CD4-positive, alpha-beta T cell (primary cell): Measurements from ENCODE around the gene ZNF117. TPM values are rescaled to one million over a fixed set of nuclear protein-coding genes. Genes with fewer than 3 reads are reported as not detected.
"Not testable (repeated sequence)": the region's sequence is repeated elsewhere in the genome, so short reads cannot be mapped to it uniquely, and the experiment has no call there.

Experiments
- ATAC-seq: fragments of 200-7000 bp; cut with Tn5 transposase; one replicate; pipeline ENCODE4 v1.10.0; 2022; ENCODE audit warnings: mild to moderate bottlenecking; ENCODE audit not compliant: poor library complexity
- CTCF ChIA-PET: fragments of 350-600 bp; sonication (Branson Sonifier 250); formaldehyde crosslinking; loops from one replicate; lab custom pipeline; 2021; ENCODE audit warnings: antibody characterized with exemption, inconsistent platforms; lab: Charles Lee
- POLR2A ChIA-PET: fragments of 350-600 bp; sonication (Branson Sonifier 250); formaldehyde crosslinking; loops from one replicate; lab custom pipeline; 2021; ENCODE audit warnings: antibody characterized with exemption, inconsistent platforms; lab: Charles Lee
- DNase-seq, 14 experiments: peaks; one replicate each; pipeline ENCODE4 v3.0.0-alpha.2; 2013 to 2020; ENCODE audit warnings: mixed read lengths in 2 of 14
- H3K27ac ChIP-seq, 2 donors: one replicate each; pipeline versions ENCODE4 v1.5.1 to v1.7.0; 2013; ENCODE audit warnings: low read length in 2 of 2, low read depth in 1 of 2, mild to moderate bottlenecking in 1 of 2
- H3K27me3 ChIP-seq, 2 experiments: 1 replicate in 1 of 2; 2 replicates in 1 of 2; pipeline versions ENCODE4 v1.6.1 to v1.7.0; 2013; ENCODE audit warnings: low read length in 2 of 2, control low read depth in 1 of 2, mild to moderate bottlenecking in 1 of 2, moderate library complexity in 1 of 2; ENCODE audit not compliant: insufficient read depth in 2 of 2, control insufficient read depth in 1 of 2
- H3K36me3 ChIP-seq: one replicate; pipeline ENCODE4 v1.6.1; 2013; ENCODE audit warnings: low read length, control low read depth; ENCODE audit not compliant: insufficient read depth
- H3K4me1 ChIP-seq: one replicate; pipeline ENCODE4 v1.6.1; 2013; ENCODE audit warnings: low read length, control low read depth; ENCODE audit not compliant: insufficient read depth
- H3K4me3 ChIP-seq: one replicate; pipeline ENCODE4 v1.5.1; 2013; ENCODE audit warnings: mild to moderate bottlenecking, low read length, moderate library complexity
- H3K9me3 ChIP-seq, 2 experiments: 1 replicate in 1 of 2; 2 replicates in 1 of 2; pipeline versions ENCODE4 v1.6.1 to v1.7.0; 2013; ENCODE audit warnings: low read length in 2 of 2, mild to moderate bottlenecking in 2 of 2, control low read depth in 1 of 2, moderate library complexity in 1 of 2; ENCODE audit not compliant: control insufficient read depth in 1 of 2, insufficient read depth in 1 of 2
- H3K27ac Mint-ChIP-seq: one replicate; pipeline ENCODE4 v1.8.0; 2020; ENCODE audit warnings: mixed read lengths
- H3K27me3 Mint-ChIP-seq: one replicate; pipeline ENCODE4 v1.8.0; 2021; ENCODE audit warnings: mixed read lengths
- H3K36me3 Mint-ChIP-seq: one replicate; pipeline ENCODE4 v1.8.0; 2021; ENCODE audit warnings: low read depth, mixed read lengths
- H3K4me1 Mint-ChIP-seq: one replicate; pipeline ENCODE4 v1.8.0; 2021; ENCODE audit warnings: low read depth, mixed read lengths
- H3K4me3 Mint-ChIP-seq: one replicate; pipeline ENCODE4 v1.8.0; 2020; ENCODE audit warnings: mild to moderate bottlenecking, mixed read lengths
- H3K9me3 Mint-ChIP-seq: one replicate; pipeline ENCODE4 v1.8.0; 2020; ENCODE audit warnings: mixed read lengths
- intact Hi-C, 2 experiments: fragments of 100-400 bp; cut with DNase I in 1 of 2; cut with micrococcal nuclease in 1 of 2; formaldehyde crosslinking; loops; one replicate each; pipeline versions ENCODE4 v1.15.1 to v1.9.0; 2023 to 2025; cut with DNase I, micrococcal nuclease
- polyA plus RNA-seq, 2 donors: library from polyadenylated mRNA; unstranded; fragments of 120-200 nt; gene quantifications; one replicate each; pipeline ENCODE4 v1.2.1, GENCODE V29; 2013
- total RNA-seq, 174 experiments: library from RNA in 2 of 174; stranded (reverse) in 2 of 174; gene quantifications; one replicate each; pipeline ENCODE4 v1.2.3 and lab custom pipeline; 2021 to 2026
- TF ChIP-seq, protein P1 (sequence below): fragments of 200-600 bp; IDR thresholded peaks from one replicate; pipeline ENCODE4 v1.8.0; 2022; ENCODE audit warnings: antibody characterized with exemption, mild to moderate bottlenecking

The ZNF117 gene
- total RNA-seq (1 to 10 TPM; 1.9 to 2.2 TPM), total RNA-seq (lab: John Stamatoyannopoulos, UW) (0.89 to 28.8 (median 10.0) reads per million in 172 experiments)
- 6.0 TPM for polyA plus RNA-seq (2013, experiment 1 of 2)
- 6.5 TPM for polyA plus RNA-seq (2013, experiment 2 of 2)

DNA sequence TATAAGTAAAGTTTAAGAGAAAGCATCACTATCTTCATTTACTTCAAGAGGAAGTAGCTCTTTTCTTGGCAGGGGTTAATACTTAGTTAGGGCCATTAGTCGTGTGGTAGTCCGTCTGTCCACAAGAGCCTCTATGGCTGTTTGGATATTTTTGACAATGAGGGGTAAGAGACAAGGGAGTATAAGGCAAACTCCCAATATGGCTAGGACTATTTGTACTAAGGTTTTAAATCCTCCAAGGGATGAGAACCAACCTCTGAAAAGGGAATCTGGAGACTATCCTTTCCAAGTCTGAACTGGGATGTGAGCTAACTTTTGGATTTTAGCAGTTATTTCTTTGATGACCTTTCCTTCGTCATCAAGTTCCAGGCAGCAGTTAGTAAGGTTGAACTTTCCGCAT lies at the start of gene ZNF117:
TSS of gene ZNF117 (minus strand) at position 101 of the 400 bp plus-strand sequence.
- intact Hi-C loops, result no loop called here

DNA sequence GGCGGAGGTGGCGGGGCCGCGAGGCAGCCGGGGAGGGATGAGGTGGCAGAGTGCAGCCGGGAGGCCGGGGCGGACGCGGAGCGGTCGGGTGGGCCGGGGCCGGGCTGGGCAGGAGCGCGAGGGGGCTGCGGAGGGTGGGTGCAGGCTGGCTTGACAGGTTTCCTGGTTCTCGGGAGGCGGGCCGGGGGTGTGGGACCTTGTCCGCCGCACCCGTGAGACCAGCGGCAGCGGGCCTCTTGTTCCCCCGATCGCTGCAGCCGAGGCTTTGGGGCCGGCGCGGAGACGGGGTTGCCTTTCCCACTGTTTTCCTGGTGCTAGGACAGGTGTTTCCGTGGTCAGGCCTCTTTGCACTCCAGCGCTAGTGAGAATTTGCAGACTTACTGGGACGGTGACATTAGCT lies 47.9 kb upstream of the ZNF117 start:
- intact Hi-C loops, result loop anchor here (2.0 to 10.0 kb wide), 7 partner anchors 32 to 1704 kb away; partner anchors contain the start of genes ERV3-1 (in 2 of the 2), RABGEF1 (in 1 of the 2), ZNF138 (in 1 of the 2) and ZNF273 (in 1 of the 2)
- H3K9me3 ChIP-seq, H3K27ac ChIP-seq, H3K27me3 Mint-ChIP-seq, H3K4me1 ChIP-seq, H3K27me3 ChIP-seq, H3K9me3 Mint-ChIP-seq, H3K36me3 ChIP-seq, H3K36me3 Mint-ChIP-seq, ATAC-seq: not testable (repeated sequence)
- ChIA-PET POLR2A (interaction anchor here (1.1 to 5.1 kb wide), 4 partner anchors 33 to 1113 kb away, joined by 4 to 61 read pairs (median 7); partner anchors contain the start of genes ERV3-1 and ZNF92), CTCF (interaction anchor here (2.3 kb wide), 1 partner anchor 32 kb away, joined by 8 read pairs; the partner anchor contains the start of gene ERV3-1)
- H3K4me1 Mint-ChIP-seq, result peaks cover 17% of the 10 kb centered on the region
- peak overlapping the region; percentile 90 for H3K4me3 Mint-ChIP-seq
- peak overlapping the region; percentile 63 for H3K4me3 ChIP-seq
- peak overlapping the region; percentile 77 for H3K27ac Mint-ChIP-seq
- peak in 13 of 14 experiments; percentile 2 to 50 (median 12) for DNase-seq

More for the DNA sequence above, at the start of gene ZNF117:
- POLR2A ChIA-PET, result no interaction called here
- Histone ChIP-seq H3K36me3 (no peaks in the 10 kb centered on the region), H3K9me3 (peaks cover 41 to 80% of the 10 kb centered on the region in 2 experiments), H3K27ac (no peak within 1 kb of the TSS), H3K27me3 (no peaks in the 10 kb centered on the region), H3K4me1 (no peaks in the 10 kb centered on the region), H3K4me3 (no peak within 1 kb of the TSS)
- peaks cover 33% of the 10 kb centered on the region for H3K9me3 Mint-ChIP-seq
- no peak within 1 kb of the TSS for H3K4me3 Mint-ChIP-seq
- no peaks in the 10 kb centered on the region for H3K27me3 Mint-ChIP-seq
- DNase-seq (no peak), ATAC-seq (no peak)
- TF ChIP-seq, protein P1, sequence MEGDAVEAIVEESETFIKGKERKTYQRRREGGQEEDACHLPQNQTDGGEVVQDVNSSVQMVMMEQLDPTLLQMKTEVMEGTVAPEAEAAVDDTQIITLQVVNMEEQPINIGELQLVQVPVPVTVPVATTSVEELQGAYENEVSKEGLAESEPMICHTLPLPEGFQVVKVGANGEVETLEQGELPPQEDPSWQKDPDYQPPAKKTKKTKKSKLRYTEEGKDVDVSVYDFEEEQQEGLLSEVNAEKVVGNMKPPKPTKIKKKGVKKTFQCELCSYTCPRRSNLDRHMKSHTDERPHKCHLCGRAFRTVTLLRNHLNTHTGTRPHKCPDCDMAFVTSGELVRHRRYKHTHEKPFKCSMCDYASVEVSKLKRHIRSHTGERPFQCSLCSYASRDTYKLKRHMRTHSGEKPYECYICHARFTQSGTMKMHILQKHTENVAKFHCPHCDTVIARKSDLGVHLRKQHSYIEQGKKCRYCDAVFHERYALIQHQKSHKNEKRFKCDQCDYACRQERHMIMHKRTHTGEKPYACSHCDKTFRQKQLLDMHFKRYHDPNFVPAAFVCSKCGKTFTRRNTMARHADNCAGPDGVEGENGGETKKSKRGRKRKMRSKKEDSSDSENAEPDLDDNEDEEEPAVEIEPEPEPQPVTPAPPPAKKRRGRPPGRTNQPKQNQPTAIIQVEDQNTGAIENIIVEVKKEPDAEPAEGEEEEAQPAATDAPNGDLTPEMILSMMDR, result no peak
- H3K36me3 Mint-ChIP-seq, result peaks cover 80% of the 10 kb centered on the region
- H3K4me1 Mint-ChIP-seq, result no peaks in the 10 kb centered on the region
- no peak within 1 kb of the TSS for H3K27ac Mint-ChIP-seq
- CTCF ChIA-PET, result no interaction called here

DNA sequence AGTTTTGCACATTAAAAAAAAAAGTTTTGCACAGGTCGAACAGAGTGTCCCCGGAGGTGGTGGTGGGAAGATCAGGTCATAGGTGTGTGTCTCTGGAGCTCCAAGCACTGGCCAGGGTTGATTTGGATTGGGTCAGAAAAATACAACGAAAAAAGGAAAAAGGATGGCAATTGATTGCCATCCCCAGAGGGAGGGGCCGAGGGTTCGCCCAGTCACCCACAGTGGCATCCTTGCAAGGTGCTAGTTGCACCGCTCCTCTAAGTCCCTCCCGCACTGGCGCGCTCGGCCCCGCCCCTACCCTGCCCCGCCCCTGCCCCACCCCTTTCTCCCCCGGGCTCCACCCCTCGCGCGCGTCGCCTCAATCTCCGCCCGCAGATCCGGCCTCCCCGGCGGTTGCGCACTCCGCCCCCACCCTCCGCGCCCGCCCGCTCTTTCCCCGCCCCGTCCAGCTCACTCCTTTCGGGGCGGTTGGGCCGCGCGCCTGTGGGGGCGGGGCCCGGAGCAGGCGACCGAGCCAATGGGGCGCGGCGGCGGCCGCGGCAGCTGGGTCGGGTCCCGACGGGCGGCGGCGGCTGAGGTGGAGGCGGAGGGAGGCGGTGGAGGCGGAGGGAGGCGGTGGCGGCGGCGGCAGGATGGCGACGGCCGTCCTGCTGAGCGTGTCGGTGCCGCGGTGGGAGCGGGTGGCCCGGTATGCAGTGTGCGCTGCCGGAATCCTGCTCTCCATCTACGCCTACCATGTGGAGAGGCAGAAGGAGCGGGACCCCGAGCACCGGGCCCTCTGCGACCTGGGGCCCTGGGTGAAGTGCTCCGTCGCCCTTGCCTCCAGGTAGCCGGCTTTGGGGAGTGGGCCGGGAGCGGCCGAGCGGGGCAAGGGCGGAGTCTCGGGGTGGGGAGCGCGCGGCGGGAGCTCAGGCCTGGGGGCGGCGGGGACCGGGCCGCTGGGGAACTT lies 47.2 kb upstream of the ZNF117 start:
- Mint-ChIP-seq H3K36me3 (no peaks in the 10 kb centered on the region), H3K4me3 (peak overlapping the region; percentile 86), H3K27me3 (no peaks in the 10 kb centered on the region), H3K27ac (peak overlapping the region; percentile 57), H3K9me3 (no peaks in the 10 kb centered on the region), H3K4me1 (peaks cover 17% of the 10 kb centered on the region)
- intact Hi-C loops, result loop anchor here (2.0 to 10.0 kb wide), 7 partner anchors 31 to 1704 kb away; partner anchors contain the start of genes ERV3-1 (in 2 of the 2), RABGEF1 (in 1 of the 2), ZNF138 (in 1 of the 2) and ZNF273 (in 1 of the 2)
- peaks cover 0 to 3% of the 10 kb centered on the region in 2 experiments for H3K9me3 ChIP-seq
- no peaks in the 10 kb centered on the region for H3K36me3 ChIP-seq
- TF ChIP-seq, protein P1, result no peak
- DNase-seq (peak; percentile 88 to 98 (median 93)), ATAC-seq (peak; percentile 87)
- H3K27ac ChIP-seq, result peak overlapping the region in 1 of 2 donors; percentile 56
- H3K4me3 ChIP-seq, result peak overlapping the region; percentile 63
- POLR2A ChIA-PET, result interaction anchor here (0.5 to 5.1 kb wide), 8 partner anchors 32 to 1112 kb away, joined by 3 to 61 read pairs (median 4); partner anchors contain the start of genes ERV3-1, ZNF107, ZNF273 and ZNF92
- CTCF ChIA-PET, result interaction anchor here (2.3 kb wide), 1 partner anchor 32 kb away, joined by 8 read pairs; the partner anchor contains the start of gene ERV3-1
- H3K27me3 ChIP-seq, result no peaks in the 10 kb centered on the region
- peaks cover 5% of the 10 kb centered on the region for H3K4me1 ChIP-seq

DNA sequence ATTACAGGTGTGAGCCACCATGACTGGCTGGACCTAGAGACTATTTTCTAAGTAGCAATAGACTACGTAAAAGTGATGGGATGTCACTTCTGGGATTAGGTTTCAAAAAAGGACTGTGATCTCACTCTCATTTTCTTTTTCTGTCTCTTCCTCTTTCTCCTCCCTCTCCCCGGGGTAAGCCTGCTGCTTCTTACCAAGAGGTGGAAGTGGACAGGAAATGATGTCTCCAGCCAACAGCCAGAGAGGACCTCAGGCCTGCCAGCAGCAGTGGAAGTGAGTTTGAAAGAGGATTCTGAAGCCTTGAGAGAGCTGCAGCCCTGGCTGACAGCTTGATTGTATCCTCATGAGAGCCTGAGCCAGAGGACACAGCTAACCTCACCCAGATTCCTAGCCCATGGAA lies 45.7 kb upstream of the ZNF117 start:
- H3K4me1 ChIP-seq, H3K36me3 ChIP-seq, H3K9me3 Mint-ChIP-seq, ATAC-seq, H3K27ac Mint-ChIP-seq, H3K36me3 Mint-ChIP-seq, H3K27me3 ChIP-seq, H3K4me3 Mint-ChIP-seq, CTCF ChIA-PET, H3K27me3 Mint-ChIP-seq, H3K4me3 ChIP-seq, H3K9me3 ChIP-seq, H3K27ac ChIP-seq: not testable (repeated sequence)
- POLR2A ChIA-PET, result interaction anchor here (0.6 to 5.1 kb wide), 2 partner anchors 17 to 31 kb away, joined by 4 to 61 read pairs; partner anchors contain the start of gene ERV3-1
- H3K4me1 Mint-ChIP-seq, result peaks cover 17% of the 10 kb centered on the region
- peak in 2 of 14 experiments; percentile 21 to 42 for DNase-seq
- intact Hi-C loops, result loop anchor here (5.0 to 10.0 kb wide), 5 partner anchors 134 to 1706 kb away; partner anchors contain the start of genes RABGEF1 (in 1 of the 2), ZNF138 (in 1 of the 2) and ZNF273 (in 1 of the 2)

DNA sequence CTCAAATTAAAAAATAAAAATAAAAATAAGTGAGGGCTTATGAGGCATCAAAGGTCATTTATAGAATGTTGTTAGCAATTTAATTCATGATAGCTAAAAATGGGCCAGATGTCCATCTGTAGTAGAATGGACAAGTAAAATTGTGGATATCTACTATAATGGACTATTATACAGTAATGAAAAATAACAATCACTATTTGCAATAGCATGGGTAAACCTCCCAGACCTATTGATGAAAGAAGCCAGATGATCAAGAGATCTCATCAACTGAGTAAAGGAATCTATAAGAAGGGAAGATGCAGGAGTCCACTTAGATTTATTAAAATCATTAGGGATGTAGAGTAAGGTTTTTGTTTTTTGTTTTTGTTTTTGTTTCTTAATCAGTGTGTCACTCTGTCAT lies 44.6 kb upstream of the ZNF117 start:
- H3K36me3 ChIP-seq, H3K4me3 Mint-ChIP-seq, H3K9me3 ChIP-seq, DNase-seq, CTCF ChIA-PET, H3K27ac Mint-ChIP-seq, H3K27me3 Mint-ChIP-seq, H3K27ac ChIP-seq, POLR2A ChIA-PET, H3K4me3 ChIP-seq, H3K4me1 ChIP-seq, H3K27me3 ChIP-seq, ATAC-seq, H3K36me3 Mint-ChIP-seq, H3K9me3 Mint-ChIP-seq: not testable (repeated sequence)
- intact Hi-C loops, result loop anchor here (5.0 to 10.0 kb wide), 5 partner anchors 133 to 1707 kb away; partner anchors contain the start of genes RABGEF1 (in 1 of the 2), ZNF138 (in 1 of the 2) and ZNF273 (in 1 of the 2)
- peaks cover 17% of the 10 kb centered on the region for H3K4me1 Mint-ChIP-seq
